OCI-LY1 (cell line): ENCODE data around the gene PARD3B.

Experiments used
- H2AFZ ChIP-seq: fragments of 200-600 bp; sonication (generic), shearing (Covaris generic); 2 replicates; pipeline ENCODE4 v1.6.0; 2014; ENCODE audit warnings: antibody characterized with exemption, mild to moderate bottlenecking, low read length
- H3F3A ChIP-seq: fragments of 200-600 bp; sonication (generic), shearing (Covaris generic); 2 replicates; pipeline ENCODE4 v1.6.0; 2014; ENCODE audit warnings: mild to moderate bottlenecking, antibody characterized with exemption, low read length, moderate library complexity; ENCODE audit not compliant: insufficient read depth
- H3K27ac ChIP-seq: fragments of 200-600 bp; sonication (generic); 2 replicates; pipeline ENCODE4 v1.5.1; 2014; ENCODE audit warnings: low read length, mixed run types, mild to moderate bottlenecking, low read depth; ENCODE audit not compliant: poor library complexity, severe bottlenecking
- H3K27me3 ChIP-seq: fragments of 200-600 bp; sonication (generic); 2 replicates; pipeline ENCODE4 v1.6.0; 2014; ENCODE audit warnings: antibody characterized with exemption, mild to moderate bottlenecking, low read length, moderate library complexity; ENCODE audit not compliant: insufficient read depth
- H3K36me3 ChIP-seq: fragments of 200-600 bp; sonication (generic); 2 replicates; pipeline ENCODE4 v1.6.1; 2014; ENCODE audit warnings: mild to moderate bottlenecking, antibody characterized with exemption, low read length, moderate library complexity, mixed read lengths; ENCODE audit not compliant: insufficient read depth
- H3K4me1 ChIP-seq: fragments of 200-600 bp; sonication (generic); 2 replicates; pipeline ENCODE4 v1.5.1; 2014; ENCODE audit warnings: mild to moderate bottlenecking, low read length, moderate library complexity; ENCODE audit not compliant: insufficient read depth, severe bottlenecking
- H3K4me2 ChIP-seq: fragments of 200-600 bp; sonication (generic), shearing (Covaris generic); 2 replicates; pipeline ENCODE4 v1.6.1; 2014; ENCODE audit warnings: low read length
- H3K4me3 ChIP-seq: fragments of 200-600 bp; sonication (generic); 2 replicates; pipeline ENCODE4 v1.5.1; 2014; ENCODE audit warnings: low read length, low read depth, mild to moderate bottlenecking, mixed read lengths; ENCODE audit not compliant: poor library complexity, severe bottlenecking
- H3K79me2 ChIP-seq: fragments of 200-600 bp; shearing (Covaris generic); 2 replicates; pipeline ENCODE4 v1.6.1; 2016; ENCODE audit warnings: mixed run types, low read length, mixed read lengths; ENCODE audit not compliant: insufficient read depth
- H3K9ac ChIP-seq: fragments of 200-600 bp; sonication (generic), shearing (Covaris generic); 2 replicates; pipeline ENCODE4 v1.6.1; 2014; ENCODE audit warnings: mild to moderate bottlenecking, low read length, mixed read lengths
- H3K9me2 ChIP-seq: fragments of 200-600 bp; sonication (generic), shearing (Covaris generic); 2 replicates; pipeline ENCODE4 v1.6.1; 2014; ENCODE audit warnings: low read depth, mild to moderate bottlenecking, low read length, mixed read lengths
- H3K9me3 ChIP-seq: fragments of 200-600 bp; shearing (Covaris generic); 2 replicates; pipeline ENCODE4 v1.6.1; 2014; ENCODE audit warnings: low read length, mixed read lengths
- H4K20me1 ChIP-seq: fragments of 200-600 bp; sonication (generic), shearing (Covaris generic); 2 replicates; pipeline ENCODE4 v1.6.0; 2016; ENCODE audit warnings: mild to moderate bottlenecking, low read length; ENCODE audit not compliant: insufficient read depth
- EZH2 ChIP-seq: fragments of 200-600 bp; sonication (generic), shearing (Covaris generic); IDR thresholded peaks from 2 replicates; pipeline ENCODE4 v1.8.0; 2017; ENCODE audit warnings: borderline replicate concordance, mixed run types, mild to moderate bottlenecking, antibody characterized with exemption, low read length, moderate library complexity, mixed read lengths
- TF ChIP-seq, protein P1 (sequence below): fragments of 200-600 bp; sonication (generic), shearing (Covaris generic); IDR thresholded peaks from 2 replicates; pipeline ENCODE4 v1.5.1; 2017; ENCODE audit warnings: mild to moderate bottlenecking, antibody characterized with exemption, low read length, moderate library complexity, mixed read lengths

Gene PARD3B

GRCh38 chr2:205610437-205610836 is 1065.2 kb downstream of the PARD3B start:
- Histone ChIP-seq H3F3A (no peaks in the 10 kb centered on the region), H3K4me1 (no peaks in the 10 kb centered on the region), H3K4me3 (no peak overlapping the region), H3K27ac (no peak overlapping the region), H3K36me3 (no peaks in the 10 kb centered on the region), H4K20me1 (no peaks in the 10 kb centered on the region), H3K79me2 (no peaks in the 10 kb centered on the region), H3K4me2 (no peak overlapping the region), H3K9me3 (no peaks in the 10 kb centered on the region), H3K27me3 (no peaks in the 10 kb centered on the region), H2AFZ (no peak overlapping the region), H3K9me2 (no peaks in the 10 kb centered on the region), H3K9ac (no peak overlapping the region)
- TF ChIP-seq, protein P1, sequence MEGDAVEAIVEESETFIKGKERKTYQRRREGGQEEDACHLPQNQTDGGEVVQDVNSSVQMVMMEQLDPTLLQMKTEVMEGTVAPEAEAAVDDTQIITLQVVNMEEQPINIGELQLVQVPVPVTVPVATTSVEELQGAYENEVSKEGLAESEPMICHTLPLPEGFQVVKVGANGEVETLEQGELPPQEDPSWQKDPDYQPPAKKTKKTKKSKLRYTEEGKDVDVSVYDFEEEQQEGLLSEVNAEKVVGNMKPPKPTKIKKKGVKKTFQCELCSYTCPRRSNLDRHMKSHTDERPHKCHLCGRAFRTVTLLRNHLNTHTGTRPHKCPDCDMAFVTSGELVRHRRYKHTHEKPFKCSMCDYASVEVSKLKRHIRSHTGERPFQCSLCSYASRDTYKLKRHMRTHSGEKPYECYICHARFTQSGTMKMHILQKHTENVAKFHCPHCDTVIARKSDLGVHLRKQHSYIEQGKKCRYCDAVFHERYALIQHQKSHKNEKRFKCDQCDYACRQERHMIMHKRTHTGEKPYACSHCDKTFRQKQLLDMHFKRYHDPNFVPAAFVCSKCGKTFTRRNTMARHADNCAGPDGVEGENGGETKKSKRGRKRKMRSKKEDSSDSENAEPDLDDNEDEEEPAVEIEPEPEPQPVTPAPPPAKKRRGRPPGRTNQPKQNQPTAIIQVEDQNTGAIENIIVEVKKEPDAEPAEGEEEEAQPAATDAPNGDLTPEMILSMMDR: no peak
- no peak for TF ChIP-seq EZH2

DNA sequence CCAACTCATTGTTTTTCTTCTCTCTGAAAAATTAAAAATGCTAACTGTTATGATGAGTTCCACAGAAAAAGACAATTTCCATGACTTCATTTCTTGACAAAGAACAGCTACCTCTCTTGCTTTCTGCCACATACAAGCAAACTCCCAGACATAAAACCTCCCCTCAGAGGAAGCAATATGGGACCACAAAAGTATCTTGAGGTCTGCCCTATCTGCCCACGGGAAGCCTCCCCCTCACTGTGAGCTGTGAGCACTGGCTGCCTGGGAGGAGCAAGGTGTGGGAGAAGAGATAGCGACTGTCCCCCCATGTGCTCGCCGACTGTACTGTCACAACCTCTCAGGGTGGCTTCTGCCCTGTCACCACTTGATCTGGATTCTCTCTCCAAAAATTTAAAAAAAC is 1067.4 kb downstream of the PARD3B start:
- H3K4me2 ChIP-seq: no peak overlapping the region

DNA sequence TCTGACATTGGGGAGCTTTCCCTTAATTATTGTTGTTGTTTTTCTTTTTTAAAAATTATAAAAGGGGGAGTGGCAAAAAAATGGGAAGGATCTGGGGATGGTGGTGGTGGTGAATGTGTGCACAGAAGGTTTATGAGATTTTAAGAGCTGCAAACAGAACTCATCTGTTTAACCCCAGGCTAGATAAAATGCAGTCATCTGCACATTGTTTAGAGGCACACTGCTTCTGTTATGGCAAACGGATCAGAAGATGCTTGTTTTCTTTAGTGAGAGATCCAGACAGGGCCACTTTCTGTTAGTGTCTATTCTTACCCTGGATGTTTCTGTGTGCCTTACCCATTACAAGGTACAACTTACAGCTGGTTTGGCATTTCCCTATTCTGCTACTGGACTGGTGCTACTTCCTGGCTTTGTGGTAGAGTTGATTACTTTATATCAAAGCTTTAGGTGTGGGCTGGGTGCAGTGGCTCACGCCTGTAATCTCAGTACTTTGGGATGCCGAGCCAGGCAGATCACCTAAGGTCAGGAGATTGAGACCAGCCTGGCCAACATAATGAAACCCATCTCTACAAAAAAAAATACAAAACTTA is 1068.8 kb downstream of the PARD3B start:
- H3F3A ChIP-seq: no peaks in the 10 kb centered on the region
- no peak overlapping the region for H2AFZ ChIP-seq
- no peaks in the 10 kb centered on the region for H4K20me1 ChIP-seq
- no peak for TF ChIP-seq EZH2
- TF ChIP-seq, protein P1: no peak
- H3K9ac ChIP-seq: no peak overlapping the region
- H3K4me3 ChIP-seq: no peak overlapping the region
- no peaks in the 10 kb centered on the region for H3K9me3 ChIP-seq
- H3K79me2 ChIP-seq: no peaks in the 10 kb centered on the region
- H3K4me1 ChIP-seq: no peaks in the 10 kb centered on the region
- no peaks in the 10 kb centered on the region for H3K36me3 ChIP-seq
- no peaks in the 10 kb centered on the region for H3K9me2 ChIP-seq
- H3K4me2 ChIP-seq: no peak overlapping the region
- no peaks in the 10 kb centered on the region; the same call in 1 of the 2 replicates for H3K27me3 ChIP-seq
- no peak overlapping the region for H3K27ac ChIP-seq

More for the DNA sequence above, 1067.4 kb downstream of the PARD3B start:
- H3F3A ChIP-seq: no peaks in the 10 kb centered on the region
- H2AFZ ChIP-seq: no peak overlapping the region
- TF ChIP-seq, protein P1: no peak
- no peak for TF ChIP-seq EZH2
- H3K36me3 ChIP-seq: no peaks in the 10 kb centered on the region
- H3K27ac ChIP-seq: no peak overlapping the region
- no peaks in the 10 kb centered on the region for H3K4me1 ChIP-seq
- no peaks in the 10 kb centered on the region; the same call in 1 of the 2 replicates for H3K27me3 ChIP-seq
- H4K20me1 ChIP-seq: no peaks in the 10 kb centered on the region
- no peak overlapping the region for H3K4me3 ChIP-seq
- H3K9ac ChIP-seq: no peak overlapping the region
- no peaks in the 10 kb centered on the region for H3K79me2 ChIP-seq
- H3K9me3 ChIP-seq: no peaks in the 10 kb centered on the region
- no peaks in the 10 kb centered on the region for H3K9me2 ChIP-seq
